Middle frontal gyrus (tissue), 1 donor: ENCODE results near the gene MDN1.
"Not testable (repeated sequence)": the region's sequence is repeated elsewhere in the genome, so short reads cannot be mapped to it uniquely, and the experiment has no call there.

Experiments used
- DNase-seq: peaks from one replicate; pipeline ENCODE4 v3.0.0-alpha.2; 2015; ENCODE audit warnings: low spot score; ENCODE audit errors: extremely low spot score

Gene MDN1

DNA sequence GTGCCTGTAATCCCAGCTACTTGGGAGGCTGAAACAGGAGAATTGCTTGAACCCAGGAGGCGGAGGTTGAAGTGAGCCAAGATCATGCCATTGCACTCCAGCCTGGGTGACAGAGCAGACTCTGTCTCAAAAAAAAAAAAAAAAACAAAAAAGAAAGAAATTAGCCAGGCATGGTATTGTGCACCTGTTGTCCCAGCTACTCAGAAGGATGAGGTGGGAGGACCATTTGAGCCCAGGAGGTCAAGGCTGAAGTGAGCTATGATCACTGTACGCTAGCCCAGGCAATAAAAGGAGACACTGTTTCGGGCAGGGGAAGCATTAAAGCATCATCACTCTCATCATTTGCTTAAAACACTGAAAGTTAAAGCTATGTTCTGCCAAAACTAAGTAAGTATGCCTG, 6.2 kb downstream of the MDN1 start:
- DNase-seq: not testable (repeated sequence)

DNA sequence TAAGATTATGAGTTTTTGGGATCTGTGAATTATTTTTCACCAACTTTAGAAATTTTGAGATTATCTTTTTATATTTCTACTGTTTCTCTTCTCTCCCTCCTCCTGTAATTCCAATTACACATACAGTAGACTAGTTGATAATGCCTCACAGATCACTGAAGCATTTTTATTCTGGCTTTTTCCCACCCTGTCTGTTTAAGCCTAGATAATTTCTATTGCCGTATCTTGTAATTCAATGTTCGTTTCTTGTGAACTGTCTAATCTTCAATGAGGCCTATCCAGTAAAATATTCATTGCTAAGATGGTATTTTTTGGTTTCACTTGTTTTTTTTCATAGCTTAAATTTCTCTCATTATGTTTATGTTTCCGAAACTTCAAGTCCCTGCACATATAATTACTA, 12.0 kb downstream of the MDN1 start:
- DNase-seq: no peak

DNA sequence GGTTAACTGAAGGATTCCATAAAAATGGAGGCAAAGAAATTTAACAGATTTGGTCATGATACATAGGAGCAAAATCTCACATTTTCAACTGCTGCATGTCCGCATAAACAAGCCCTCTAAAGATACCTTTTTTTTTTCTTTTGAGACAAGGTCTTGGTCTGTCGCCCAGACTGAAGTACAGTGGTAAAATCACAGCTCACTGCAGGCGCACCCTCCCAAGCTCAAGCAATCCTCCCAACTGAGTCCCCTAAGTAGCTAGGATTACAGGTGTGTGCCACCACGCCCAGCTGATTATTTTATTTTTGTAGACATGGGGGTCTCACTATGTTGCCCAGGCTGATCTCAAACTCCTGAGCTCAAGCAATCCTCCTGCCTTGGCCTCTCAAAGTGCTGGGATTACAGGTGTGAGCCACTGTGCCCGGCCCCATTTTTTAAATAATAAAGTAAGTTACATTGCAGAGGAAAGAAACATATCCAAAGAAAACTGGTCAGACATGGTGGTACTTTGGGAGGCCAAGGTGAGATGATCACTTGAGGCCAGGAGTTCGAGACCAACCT, 13.7 kb downstream of the MDN1 start:
- DNase-seq: no peak

DNA sequence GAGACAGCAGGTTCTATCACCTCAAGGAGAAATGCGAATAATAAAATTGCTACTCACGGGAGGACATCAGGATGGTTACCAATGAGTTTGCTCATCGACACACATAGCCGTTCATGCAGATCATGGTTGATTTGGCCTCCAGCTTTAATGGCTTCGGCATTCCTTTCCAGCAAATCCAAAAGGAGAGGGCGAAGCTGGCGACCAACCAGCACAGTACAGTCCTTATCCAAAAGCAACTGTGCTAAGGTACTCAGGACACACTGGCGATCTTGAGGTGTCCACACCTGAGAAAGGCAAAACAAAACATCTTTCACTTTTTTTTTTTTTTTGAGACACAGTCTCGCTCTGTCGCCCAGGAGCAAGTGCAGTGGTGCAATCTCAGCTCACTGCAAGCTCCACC, 16.3 kb downstream of the MDN1 start:
- DNase-seq: no peak

DNA sequence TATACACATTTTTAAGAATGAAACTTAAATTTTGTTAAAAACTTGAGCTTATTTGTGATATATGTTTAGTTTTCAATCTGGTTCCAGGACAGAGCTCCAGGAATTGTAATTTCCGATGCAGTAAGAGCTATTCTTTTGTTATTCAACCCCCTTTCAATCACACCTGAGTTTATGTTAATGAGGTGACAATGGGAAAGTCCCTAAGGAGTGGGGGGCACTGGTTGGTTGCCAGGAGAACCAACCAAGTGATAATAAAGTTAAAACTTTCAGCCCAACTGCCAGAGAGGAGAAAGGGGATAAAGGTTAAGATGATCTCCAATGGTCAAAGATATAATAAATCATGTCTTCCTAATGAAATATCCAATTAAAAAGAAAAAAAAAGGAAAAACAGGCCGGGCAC, 19.8 kb downstream of the MDN1 start:
- no peak for DNase-seq

DNA sequence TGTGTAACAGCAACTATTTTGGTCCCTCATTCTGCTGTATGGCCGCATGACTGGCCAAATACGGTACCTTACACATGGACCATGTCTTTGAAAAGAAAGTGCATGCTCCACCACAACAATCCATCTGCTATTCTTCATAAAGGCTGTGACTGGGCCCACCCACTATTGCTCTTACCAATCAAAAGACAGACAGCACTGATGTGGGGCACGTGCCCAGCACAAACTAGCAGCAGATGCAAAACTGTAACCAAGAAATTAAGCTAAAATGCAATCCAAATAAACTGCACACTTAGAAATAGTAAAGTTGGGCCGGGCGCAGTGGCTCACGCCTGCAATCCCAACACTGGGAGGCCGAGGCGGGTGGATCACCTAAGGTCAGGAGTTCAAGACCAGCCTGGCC, 20.5 kb downstream of the MDN1 start:
- no peak for DNase-seq

DNA sequence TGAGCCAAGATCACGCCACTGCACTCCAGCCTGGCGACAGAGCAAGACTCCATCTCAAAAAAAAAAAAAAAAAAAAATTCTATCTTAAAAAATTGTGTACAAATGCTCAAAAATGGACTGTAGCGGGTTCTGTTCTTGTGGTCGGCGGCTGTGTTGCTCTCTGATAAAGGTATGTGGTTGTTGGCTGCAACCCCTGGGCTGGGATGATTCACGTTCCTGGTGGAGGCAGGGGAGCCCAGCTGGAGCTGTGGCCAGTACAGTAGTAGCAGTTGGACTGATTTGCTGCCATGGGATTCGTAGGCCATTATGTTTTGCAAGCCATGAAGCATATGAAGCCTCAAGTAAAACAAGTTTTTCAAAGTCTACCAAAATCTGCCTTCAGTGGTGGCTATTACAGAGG, 22.3 kb downstream of the MDN1 start:
- DNase-seq: no peak

DNA sequence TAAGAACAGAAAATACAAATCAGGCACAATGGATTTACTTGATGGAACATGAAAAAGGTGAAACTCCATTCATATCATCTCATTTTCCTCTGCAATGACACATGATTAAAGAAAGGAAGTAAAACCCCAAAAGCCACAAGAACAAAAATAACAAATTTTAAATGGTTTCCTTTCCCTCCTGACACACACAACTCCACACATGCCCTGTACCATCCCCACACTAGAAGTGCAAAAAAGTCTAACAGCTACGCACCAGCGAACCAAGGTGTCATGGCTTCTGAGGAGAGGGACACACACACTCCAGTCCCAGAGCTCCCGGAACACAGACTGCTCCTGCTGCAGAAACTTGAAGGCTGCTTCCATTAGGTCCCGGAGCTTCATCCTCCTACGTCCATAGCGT, 25.3 kb downstream of the MDN1 start:
- no peak for DNase-seq

DNA sequence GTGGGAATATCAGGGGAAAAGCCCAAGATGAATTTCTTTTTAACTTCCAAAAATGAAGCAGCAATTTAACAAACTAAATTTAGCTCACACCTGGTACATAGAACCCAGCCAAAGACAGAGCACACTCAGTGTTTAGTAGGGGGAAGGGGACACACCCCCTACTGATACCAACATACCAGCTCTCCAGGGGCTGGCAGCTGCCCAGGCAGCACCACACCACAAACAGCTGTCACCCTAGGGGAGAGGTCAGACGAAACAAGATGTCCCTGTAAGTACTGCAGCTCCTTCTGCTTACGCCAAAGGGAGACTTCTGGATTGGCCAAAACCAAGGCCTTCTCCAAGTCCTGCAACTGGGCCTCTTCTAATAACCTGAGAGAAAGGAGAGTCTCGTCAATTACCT, 26.0 kb downstream of the MDN1 start:
- no peak for DNase-seq

DNA sequence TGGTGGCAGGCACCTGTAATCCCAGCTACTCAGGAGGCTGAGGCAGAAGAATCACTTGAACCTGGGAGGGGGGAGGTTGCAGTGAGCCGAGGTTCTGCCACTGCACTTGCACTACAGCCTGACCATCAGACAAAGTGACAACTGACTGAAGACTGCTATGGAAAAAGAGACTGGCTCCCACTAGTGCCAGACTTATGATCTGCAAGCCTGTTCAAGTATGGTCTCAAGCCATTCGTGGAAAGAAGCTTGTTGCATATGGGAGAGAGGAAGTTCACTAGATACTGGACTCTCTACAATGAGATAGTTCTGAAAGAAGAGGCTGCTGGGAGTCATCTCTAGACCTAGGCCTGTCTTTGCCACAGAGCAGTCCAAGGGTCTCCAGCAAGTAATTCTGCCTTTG, 26.7 kb downstream of the MDN1 start:
- no peak for DNase-seq

DNA sequence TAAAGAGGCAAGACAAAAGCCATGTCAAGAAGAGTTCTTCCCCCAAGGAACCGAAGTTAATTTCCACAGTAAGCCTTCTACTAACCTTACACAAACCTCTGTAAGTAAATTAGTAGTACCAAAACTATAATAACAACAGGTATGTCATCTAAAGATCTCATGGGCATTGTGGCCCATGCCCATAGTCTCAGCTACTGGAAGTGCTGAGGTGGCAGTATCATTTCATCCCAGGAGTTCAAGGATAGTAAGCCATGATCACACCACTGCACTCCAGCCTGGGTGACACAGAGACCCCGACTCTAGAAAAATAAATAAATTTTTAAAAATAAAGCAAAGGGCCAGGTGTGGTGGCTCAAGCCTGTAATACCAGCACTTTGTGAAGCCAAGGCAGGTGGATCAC, 29.2 kb downstream of the MDN1 start:
- DNase-seq: no peak

DNA sequence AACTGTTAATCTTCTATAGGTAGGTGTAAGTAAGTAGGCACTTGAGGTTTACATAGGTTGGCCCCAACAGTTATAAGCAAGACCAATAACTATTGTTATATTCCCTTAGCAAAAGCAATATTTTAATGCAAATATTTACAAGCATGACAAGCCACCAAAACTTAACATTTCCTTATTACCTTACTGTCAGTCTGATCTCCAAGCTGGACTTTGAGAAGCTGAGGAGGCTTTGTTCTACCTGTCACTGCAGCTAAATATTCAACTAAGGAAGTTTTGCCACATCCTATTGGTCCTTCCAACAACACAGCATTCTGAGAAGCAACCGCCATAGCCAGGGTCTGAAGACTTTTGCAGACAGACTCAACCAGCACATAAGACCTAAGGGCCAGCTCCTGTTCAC, 29.6 kb downstream of the MDN1 start:
- DNase-seq: no peak

DNA sequence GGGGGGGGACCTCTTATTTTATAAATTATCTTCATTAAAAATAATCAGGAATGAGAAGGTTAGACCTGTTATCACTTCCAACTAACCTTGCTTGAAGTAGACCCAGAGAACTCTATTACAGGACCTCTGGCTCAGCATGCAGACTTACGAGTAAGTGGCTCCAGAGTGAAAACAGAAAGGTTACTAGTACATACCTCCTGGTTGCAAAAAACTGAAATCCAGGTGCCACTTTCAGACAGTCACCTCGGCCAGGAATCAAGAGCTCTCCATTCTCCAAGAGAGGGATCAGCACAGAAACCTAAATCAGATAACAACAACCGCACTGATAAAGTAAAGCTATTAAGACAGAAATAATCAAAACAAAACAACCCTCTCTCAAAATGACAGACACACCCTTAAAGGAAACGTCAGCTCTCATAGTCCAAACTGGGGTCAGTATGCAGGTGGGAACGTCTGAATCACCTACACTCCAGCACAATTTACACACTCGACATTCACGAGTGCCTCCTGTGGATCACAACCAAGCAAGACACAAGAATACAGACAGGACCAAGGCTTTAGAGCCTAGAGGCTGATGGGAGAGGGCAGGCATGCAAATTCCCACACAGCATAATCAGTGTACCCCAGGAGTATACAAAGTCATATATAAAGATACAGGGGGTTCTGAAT, 31.8 kb downstream of the MDN1 start:
- DNase-seq: no peak

DNA sequence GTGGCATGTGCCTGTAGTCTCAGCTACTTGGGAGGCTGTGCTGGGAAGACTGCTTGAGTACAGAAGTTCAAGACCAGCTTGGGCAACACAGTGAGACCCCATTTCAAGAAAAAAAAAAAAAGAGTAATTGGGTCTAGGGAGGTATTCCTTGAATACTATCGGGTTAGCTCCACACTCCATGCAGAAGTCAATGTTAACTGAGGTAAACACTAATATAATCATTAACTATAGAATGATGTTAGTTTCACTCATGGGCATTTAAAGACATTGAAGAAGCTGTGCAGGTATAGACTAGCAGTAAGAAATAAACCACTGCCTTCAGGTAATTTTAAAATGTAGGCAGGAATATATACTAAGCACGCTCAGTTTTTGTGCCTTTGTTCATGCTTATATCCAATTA, 32.6 kb downstream of the MDN1 start:
- DNase-seq: no peak

DNA sequence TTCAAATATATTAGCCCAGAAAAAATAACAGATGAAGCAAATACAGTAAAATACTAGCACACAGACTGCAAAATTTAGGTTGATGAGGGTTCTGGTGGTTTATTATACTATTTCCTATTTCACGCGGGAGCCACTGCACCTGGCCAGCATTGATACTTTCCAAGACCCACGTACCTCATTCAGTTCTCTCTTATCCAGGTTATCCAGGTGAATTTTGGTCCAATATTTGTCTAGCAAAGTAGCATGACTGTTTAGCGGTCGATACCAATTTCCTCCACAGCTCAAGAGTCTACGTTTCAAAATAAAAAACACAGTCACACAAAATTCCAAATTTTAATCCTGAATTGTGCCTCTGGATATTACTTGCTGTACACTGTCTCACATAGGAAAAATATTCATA, 34.8 kb downstream of the MDN1 start:
- no peak for DNase-seq

DNA sequence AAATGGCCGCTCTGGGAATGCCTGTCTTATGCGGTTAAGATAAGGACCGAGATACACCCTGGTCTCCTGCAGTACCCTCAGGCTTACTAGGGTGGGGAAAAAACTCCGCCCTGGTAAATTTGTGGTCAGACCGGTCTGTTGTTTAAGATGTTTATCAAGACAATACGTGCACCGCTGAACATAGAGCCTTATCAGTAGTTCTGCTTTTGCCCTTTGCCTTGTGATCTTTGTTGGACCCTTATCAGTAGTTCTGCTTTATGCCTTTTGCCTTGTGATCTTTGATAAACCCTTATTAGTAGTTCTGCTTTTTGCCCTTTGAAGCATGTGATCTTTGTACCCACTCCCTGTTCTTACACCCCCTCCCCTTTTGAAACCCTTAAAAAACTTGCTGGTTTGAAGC, 36.3 kb downstream of the MDN1 start:
- DNase-seq: not testable (repeated sequence)

DNA sequence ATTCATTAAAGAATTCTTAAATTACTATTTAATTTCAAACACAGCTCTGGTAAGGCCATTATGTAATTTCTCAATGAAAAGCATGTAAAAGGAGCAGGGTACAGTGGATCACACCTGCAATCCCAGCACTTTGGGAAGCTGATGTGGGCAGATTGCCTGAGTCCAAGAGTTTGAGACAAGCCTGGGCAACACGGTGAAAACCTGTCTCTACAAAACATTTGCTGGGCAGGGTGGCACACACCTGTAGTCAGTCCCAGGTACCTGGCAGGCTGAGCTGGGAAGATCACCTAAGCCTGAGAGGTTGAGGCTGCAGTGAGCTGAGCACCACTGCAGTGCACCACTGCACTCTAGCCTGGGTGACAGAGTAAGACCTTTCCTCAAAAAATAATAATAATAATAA, 37.4 kb downstream of the MDN1 start:
- DNase-seq: no peak

DNA sequence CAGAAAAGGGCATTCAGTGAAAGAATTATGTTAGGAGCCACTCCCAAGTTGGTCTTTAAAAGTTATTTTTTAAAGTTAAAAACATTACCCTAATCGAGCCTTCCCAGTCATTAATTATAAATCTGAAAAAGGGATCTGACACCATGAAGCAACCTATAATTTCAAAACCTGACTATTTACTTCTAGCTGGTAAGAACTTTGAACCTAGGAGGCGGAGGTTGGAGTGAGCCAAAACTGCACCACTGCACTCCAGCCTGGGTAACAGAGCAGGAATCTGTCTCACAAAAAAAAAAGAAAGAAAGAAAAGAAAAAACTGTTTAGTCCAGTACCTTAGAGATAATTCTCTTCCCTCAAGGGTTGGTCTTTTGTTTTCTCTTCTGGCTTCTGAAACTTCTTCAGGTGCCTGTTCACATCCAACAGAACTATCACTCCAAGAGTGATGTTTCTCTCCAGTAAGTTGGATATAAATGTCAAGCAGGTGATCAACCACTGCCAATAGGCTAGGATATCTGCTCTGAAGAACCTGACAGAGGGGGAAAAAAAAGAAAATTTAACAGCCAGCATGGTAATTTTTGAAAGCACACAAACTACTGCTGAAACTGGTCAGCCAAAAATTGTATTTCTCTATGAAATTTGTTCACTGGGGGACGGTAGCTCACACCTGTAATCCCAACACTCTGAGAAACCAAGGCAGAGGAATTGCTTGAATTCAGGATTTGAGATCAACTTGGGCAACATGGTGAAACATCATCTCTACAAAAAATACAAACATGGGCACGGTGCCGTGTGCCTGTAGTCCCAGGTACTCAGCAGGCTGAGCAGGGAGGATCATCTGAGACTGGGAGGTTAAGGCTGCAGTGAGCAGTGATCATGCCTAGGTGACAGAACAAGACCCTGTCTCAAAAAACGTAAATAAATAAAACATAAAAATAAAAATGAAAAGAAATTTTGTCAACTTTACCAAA, 38.2 kb downstream of the MDN1 start:
- DNase-seq: no peak

DNA sequence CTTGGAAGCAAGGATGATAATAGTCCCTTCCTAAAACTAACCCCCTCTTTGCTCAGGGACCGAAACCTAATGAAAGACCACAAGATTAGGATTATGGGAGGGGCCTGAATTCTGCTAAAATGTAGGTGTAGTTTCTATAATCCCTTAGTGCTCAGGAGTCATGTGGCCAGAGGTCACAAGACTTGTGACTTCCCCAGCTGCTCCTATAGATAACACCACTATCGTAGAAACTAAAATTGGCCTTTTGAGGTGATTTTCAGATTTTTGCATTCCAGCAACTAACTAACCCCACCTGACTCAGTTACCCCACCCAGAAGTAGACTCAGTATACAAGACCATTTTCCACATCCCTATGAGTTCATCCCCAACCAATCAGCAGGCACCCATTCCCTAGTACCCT, 42.1 kb downstream of the MDN1 start:
- no peak for DNase-seq

DNA sequence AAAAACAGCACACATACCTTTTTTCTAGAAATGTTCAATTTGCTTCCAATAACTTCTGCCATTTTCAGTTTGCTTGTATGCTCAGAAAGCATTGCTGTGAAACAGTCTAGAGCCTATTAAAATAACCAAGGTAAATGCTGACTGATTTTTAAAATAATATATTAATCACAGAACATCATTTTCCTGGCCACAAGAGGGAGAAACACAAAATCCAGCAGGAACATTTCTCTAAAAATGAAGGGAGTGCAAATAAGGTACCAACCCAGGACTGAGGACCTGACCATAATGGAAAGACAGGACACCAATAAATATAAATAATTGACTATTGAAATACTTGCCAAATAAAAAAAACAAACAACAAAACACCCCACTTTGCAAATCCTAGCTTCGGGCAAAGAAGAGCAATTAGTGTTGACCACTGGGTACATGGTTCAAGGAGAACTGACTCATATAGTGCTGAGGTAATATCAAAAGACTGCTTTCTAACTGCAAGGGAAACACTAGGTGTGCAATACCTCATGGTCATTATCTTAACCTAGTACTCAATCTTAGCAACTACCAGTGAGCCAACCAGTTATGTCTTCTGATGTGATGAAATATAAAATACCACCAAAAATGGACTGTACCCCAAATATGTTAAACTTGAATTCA, 42.9 kb downstream of the MDN1 start:
- no peak for DNase-seq

DNA sequence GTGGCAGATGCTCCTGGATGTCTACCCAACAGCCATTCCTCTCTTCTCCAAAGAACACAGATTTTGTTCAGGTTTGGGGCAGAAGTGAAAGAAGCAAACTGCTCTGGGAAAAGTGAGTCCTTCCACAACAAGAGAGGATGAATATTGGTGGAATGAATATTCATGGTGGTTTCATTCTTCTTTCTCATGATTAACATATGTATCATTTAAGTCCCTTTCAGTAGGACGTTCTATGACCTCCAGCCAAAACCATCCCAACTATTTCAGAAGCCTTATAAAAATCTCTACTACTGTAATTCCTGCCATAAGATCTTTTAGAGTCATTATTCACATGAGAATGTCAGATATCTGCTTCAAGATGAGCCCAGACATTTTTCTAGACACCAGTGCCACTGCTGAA, 44.4 kb downstream of the MDN1 start:
- no peak for DNase-seq

DNA sequence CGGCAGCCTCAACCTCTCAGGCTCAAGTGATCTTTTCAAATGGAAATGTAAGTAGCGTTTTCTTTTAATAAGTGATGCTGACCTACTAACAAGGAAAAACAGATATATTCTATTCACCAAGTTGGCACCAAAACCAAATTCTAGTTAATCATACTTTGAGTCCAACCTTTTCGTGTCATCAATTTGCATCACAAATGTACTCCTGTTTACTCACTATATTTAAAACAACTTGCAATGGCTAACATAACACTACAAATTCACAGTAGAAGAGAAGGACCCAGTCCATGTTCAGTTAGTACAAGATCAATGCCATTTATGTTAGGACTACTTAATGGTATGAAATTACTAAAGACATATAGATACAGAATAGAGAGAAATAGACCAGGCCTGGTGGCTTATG, 50.0 kb downstream of the MDN1 start:
- DNase-seq: no peak
